NCI-H82 (cell line): ENCODE measurements around the gene SYF2.
"Not testable (repeated sequence)": the region's sequence is repeated elsewhere in the genome, so short reads cannot be mapped to it uniquely, and the experiment has no call there.

ENCODE experiments used
- DNase-seq: peaks from one replicate; lab custom pipeline; 2025; lab: John Stamatoyannopoulos, UW

Gene SYF2

DNA sequence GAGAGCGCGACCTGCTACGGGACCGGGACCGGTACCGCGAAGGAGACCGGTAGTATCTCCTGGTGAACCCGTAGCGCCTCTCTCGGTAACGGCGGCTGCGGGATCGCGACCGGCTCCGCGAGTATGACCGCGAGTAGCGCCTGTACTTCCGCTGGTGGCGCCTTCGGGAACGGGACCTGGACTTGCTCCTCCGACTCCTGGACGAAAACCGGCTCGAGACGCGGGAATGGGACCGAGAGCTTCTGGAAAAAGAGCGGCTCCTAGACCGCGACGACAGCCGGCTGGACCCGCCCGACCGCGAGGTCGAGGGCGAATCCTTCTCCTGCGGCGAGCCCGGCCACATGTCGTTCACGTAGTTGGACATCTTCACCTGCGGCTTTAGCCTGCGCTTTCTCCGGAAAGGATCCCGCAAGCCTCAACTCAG, 14.3 kb upstream of the SYF2 start:
- peak; percentile 54 for DNase-seq

DNA sequence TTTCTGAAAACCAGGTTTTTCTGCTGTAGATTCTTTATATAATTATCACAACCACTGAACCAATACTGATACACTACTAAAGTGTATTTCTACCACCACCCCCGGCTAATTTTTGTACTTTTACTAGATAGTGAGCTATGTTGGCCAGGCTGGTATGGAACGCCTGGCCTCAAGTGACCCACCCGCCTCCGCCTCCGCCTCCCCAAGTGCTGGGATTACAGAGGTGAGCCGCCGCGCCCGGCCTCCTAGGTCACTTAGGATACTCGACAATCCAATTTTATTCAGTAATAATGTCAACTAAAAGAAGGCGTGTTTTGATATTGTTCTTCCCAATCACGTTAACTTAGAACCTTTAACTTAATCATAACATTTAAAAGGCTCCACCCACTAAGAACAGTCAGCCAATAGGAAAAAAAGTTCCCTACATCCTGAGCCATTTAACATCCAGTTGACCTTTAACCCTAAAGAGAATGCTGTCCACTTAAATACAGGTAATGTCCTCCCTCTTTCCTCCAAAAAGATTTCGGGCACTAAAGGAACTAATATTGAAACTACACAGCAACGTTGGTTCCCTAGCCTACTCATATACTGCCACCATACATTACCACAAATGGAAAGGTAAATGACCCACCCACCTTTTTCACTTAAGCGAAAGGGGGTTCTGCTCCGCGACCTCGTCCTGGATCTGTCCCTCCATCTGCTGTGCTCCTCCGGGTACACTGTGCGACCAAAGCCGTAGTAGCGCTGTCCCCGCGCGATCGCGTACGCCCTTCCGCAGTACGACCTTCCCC, 13.7 kb upstream of the SYF2 start:
- peak; percentile 70 for DNase-seq

DNA sequence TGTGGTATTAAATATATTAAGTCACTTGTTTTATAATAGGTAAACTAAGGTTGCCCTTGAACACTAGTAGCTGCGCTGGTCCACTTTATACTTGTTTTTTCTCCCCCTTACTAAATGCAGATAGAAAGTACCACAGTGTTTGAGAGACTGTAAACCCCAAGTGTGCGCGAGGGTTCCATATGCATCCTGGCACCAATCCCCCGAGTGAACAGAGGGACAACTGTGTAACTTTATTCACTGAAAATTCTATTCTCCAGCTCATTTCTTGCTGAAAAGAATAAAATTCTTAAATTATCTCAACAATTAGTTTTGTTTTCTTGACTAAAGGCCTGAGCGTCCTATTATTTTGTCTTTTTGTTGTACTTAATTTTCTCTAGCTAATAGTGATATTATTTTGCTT, 13.1 kb upstream of the SYF2 start:
- no peak for DNase-seq

DNA sequence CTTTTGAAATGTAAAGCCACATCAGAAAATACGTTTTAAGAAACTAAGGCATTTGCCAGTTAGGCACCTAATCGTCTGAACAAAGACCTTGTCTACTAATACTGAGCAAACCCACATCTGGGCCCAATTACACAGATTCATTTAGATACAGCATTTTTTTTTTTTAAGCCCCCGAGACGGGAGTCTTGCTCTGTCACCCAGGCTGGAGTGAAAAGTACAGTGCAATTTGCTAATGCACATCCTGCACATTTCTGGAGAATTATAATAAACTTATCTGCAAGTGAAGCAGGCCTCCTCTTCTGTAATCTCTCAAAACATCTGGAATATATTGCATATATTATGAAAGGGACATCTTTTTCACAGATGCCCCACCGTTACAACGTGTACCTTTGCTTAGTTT, 11.6 kb upstream of the SYF2 start:
- DNase-seq: no peak

DNA sequence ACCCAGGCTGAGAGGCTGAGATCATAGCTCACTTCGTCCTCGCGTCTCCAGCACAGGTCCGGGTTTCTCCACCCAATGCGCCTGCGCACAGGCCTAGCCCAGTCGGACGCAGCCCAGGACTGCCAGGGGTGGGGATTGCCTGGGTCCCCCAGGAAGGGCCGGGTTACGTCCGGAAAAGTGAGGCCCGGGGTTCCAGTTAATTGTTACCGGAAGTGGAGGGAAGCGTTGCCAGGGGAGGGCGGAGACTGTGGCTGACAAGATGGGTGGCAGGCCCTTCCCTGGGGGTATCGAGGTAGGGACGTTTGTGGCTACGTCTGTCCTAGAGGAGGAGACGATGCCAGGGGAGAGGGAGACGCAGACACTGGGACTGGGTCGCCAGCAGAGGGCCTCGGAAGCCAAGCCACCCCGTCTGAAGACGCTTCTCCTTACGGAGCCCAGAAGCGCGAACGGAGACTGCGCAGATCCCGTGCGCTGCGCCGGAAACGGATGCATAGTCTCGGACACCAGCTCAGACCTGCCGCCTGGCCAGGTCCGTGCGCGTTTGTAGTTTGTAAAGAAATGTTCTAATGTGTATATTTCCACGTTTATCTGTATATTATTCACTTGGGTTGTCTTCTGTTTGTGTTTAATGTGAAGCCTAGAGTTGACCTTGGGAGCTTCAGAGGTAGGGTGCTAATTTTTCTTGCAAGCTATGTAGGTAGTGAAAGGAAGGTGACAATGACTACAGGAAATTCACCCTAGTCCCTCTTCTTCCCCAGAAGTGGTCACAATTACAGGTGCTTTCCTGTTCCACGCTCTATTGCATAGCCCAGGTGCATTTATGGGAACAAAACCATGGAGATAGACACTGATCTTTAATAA, 7.6 kb upstream of the SYF2 start:
- peak; percentile 96 for DNase-seq

DNA sequence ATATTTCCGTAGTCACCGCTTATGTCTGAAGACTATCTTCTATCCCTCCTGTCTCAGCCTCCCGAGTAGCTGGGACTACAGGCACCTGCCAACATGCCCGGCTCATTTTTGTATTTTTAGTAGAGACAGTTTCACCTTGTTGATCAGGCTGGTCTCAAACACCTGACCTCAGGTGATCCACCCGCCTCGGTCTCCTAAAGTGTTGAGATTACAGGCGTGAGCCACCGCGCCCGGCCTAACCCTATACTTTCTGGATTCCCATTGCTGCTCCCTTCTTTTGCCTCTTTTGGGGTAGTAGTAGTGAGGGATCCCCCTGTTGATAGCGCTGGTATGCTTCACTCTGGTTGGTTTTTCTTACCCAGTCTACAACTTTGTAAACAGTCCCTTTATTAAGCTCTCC, 5.7 kb upstream of the SYF2 start:
- DNase-seq: no peak

DNA sequence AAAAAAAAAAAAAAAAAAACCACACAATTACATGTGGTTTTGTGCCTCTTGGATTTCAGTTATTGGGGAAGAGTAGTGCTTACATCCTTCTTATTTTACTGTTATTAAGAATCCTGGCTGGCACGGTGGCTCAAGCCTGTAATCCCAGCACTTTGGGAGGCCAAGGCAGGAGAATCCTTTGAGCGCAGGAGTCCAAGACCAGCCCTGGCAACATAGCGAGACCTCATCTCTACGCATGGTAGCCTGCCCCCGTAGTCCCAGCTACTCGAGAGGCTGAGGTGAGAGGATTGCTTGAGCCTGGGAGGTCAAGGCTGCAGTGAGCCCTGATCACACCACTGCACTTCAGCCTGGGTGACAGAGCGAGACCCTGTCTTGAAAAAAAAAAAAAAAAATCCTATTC, 4.0 kb upstream of the SYF2 start:
- DNase-seq: not testable (repeated sequence)

DNA sequence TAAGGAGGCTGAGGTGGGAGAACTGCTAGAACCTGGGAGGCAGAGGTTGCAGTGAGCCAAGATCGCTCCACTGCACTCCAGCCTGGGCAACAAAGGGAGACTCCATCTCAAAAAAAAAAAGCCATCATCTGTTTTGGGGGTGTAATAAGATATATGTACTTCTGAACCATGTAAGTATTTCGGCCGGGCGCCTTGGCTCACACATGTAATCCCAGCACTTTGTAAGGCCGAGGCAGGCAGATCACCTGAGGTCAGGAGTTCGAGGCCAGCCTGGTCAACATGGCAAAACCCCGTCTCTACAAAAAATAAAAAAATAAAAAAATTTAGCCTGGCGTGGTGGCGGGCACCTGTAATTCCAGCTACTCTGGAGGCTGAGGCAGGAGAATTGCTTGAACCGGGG, 3.1 kb upstream of the SYF2 start:
- not testable (repeated sequence) for DNase-seq

DNA sequence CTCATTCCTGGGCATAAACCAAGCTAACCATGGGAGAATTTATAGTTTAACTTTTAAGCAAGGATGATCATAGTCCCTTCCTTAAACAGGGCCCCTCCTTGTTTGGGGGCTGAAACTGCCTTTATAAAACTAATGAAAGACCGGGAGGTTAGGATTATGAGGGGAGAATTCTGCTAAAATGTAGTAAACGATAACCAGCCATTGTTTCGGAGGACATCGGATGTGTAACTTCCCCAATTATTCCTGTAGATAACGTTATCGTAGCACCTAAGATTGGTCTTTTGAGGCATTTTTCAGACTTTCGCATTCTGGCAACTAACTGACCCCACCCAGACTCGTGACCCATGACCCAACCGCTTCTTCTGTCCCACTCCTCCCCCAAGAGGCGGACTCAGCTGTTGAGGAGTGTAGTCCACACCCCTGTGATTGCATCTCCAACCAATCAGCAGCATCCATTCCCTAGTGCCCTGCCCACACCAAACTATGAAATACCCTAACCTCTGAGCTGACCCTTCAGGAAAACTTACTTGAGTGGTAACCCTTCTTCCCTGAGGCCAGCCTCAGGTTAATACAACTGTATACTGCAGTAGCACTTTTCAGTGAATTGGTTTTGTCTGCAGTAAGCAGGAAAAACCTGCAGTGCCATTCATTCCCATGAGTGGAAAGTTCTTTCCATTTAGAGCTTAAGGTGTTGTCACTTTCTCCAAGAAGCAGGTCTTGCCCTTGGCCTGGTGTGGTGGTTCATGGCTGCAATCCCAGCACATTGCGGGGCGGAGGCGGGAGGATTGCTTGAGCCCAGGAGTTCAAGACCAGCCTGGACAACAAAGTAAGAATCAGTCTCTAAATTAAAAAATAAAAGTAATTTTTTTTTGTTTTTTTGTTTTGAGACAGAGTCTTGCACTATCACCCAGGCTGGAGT, 823 bp upstream of the SYF2 start:
- peak; percentile 84 for DNase-seq

DNA sequence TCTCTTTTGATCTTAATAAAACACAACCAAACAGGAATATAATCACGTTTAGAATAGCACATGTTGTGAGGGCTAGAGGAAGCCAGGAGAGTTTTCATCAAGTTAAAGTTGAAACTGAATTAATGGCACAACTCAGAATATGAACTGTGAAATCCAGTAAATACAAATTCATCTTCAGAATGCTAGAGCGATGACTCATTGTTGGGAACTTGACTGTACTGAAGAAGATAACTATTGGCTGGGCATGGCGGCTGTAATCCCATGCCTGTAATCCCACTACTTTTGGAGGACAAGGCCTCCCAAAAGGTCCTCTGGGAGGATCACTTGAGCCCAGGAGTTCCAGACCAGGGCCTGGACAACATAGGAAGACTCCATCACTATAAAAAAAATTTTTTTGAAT, 8.8 kb downstream of the SYF2 start:
- DNase-seq: no peak

DNA sequence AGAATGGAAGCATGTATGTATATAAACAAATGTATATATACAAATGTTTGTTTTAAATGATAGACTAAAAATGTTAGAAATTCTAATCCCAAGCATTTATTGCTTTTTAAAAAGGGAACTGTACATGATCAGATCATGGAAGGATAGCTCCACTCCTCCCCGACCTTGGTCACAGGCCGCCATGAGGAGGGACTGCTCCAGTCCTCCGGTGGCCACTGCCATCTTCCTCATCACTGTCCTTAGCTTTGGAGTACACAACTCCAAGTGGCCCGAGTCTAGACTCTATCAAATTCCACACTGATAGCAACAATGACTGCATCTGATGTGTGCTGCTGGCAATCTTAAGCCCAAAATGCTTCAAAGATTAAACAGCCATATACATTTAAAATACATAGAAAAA, 9.7 kb downstream of the SYF2 start:
- no peak for DNase-seq

DNA sequence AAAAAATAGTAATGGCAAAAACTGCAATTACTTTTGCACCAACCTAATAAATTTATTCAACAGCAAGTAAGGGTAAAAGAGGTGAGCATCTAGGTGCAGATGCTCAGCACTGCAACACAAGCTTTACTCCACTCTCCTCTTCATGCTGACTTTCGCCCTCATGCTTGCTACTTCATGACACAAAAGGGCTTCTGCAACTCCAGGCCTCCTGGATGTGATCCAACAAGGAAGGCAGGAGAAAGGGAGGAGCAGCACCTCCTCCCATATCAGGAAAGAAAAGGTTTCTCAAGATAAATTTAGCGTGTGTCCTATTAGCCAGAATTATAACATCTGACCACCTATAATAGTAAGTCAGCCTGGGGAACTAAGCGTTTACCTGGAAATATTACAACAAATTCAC, 11.6 kb downstream of the SYF2 start:
- no peak for DNase-seq

DNA sequence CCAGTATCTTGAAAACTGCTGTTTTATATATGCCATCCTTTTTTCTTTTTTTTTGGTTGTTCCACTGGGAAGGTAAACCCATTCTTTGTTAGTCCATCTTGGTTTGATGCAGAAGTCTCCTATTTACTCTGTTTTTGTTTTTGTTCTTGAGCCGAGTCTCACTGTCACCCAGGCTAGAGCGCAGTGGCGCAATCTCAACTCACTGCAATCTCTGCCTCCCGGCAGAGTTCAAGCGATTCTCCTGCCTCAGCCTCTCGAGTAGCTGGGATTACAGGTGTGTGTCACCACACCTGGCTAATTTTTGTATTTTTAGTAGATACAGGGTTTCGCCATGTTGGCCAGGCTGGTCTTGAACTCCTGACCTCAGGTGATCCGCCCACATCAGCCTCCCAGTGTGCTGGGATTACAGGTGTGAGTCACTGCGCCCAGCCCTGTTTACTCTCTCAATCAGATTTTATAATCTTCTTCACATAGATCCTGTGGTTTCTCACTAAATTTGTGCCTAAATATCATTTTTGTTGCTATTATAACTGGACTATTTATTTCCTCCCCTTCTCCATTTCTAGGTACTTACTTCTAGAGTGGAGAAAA, 12.5 kb downstream of the SYF2 start:
- no peak for DNase-seq

DNA sequence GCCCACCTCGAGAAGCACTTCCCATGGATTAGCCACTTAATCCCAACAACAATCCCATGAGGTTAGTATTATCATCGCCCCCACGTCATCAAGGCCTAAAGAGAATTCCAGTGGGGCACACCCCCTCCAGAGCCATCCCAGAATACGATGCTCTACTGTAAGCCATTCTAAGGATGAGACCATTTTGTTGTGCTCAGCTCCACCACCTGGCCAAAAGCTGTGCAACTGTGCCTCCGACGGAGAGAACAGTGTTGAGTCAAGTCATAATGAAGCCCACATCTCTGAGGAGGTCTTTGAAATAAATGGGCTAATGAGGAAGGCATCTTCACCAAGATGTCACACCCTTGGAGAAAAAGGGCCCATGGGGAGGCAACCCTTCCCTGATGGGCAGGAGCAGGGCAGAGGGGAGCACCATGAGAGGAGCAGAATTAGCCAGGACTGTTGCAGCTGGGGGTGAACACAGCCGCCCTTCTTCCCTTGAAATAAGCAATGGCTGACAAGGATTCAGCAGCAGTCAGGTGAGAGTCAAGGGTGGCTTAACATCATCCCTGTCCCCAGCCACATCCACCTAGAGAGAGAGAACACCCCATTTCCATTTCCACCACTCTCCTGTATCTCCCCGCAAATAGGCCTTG, 14.6 kb downstream of the SYF2 start:
- DNase-seq: peak; percentile 64

DNA sequence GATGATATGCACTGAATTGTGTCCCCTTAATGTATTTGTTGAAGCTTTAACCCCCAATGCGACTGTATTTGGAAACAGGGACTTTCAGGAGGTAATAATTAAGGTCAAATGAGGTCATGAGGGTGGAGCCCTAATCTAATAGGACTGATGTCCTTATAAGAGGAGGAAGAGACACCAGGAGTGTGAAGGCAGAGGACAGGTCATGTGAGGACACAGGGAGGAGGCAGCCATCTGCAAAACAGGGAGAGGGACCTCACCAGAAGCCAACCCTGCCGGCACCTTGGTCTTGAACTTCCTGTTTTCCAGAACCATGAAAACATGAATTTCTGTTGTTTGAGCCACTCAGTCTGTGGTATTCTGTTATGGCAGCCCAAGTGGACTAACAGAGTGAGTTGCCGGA, 15.3 kb downstream of the SYF2 start:
- peak; percentile 30 for DNase-seq

DNA sequence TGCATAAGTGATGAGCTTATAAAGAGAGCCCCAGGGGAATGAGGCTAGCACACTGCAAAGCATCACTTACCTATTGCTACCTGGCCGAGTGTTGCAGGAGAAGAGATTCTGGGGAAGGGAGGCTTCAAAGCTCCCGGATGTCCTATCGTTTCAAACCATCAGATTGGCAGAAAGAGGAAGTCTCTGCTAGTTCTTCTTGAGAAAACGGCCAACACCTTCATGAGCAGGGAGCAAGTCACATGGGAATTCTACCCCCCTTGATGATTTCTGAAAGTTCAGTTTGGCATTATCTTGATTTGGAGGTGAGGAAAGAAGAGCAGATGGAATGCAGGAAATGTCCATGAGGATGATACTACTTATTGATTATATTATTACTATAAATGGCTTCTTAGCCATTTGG, 16.2 kb downstream of the SYF2 start:
- DNase-seq: no peak

DNA sequence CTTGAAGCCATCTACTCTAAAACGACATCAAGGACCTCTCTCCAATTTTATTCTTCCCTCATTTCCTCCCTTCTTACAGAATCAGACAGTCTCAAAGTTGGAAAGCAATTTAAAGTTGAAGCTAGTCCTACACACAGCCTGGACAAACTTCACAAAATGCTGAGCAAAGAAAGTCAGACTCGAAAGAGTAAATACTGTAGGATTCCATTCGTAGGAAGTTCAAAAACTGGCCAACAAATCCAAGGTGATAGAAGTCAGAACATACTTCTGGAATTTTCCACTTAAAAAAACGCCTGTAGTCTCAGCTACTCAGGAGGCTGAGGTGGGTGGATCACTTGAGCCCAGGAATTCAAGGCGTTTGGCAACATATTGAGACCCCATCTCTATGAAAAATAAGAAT, 19.6 kb downstream of the SYF2 start:
- DNase-seq: no peak

DNA sequence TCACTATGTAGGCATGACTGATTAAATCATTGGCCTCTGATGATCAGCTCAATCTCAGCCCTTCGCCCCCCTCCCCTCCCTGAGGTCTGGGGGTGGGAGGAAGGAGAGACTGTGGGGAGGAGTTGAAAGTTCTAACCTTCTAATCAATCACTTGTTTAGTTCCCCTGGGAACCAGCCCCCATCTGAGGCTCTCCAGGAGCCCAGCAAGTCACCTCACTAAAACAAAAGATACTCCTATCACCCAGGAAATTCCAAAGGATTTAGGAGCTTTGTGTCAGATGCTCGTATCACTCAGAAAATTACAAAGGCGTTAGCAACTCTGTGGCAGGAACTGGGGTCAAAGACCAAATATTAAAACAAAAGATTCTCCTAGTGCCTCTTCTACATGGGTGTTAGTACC, 21.6 kb downstream of the SYF2 start:
- DNase-seq: no peak

DNA sequence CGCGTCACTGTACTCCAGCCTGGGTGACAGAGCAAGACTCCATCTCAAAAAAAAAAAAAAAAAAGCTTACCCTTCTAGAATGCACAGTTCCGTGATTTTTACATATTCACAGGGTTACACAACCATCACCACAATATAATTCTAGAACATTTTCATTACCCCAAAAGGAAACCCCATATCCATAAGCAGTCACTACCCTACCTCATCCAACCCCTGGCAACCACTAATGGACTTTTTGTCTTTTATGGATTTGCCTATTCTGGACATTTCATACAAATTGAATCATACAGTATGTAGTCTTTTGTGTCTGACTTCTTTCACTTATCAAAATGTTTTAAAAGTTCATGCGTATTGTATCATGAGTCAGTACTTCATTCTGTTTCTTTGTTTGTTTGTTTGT, 22.8 kb downstream of the SYF2 start:
- no peak for DNase-seq

DNA sequence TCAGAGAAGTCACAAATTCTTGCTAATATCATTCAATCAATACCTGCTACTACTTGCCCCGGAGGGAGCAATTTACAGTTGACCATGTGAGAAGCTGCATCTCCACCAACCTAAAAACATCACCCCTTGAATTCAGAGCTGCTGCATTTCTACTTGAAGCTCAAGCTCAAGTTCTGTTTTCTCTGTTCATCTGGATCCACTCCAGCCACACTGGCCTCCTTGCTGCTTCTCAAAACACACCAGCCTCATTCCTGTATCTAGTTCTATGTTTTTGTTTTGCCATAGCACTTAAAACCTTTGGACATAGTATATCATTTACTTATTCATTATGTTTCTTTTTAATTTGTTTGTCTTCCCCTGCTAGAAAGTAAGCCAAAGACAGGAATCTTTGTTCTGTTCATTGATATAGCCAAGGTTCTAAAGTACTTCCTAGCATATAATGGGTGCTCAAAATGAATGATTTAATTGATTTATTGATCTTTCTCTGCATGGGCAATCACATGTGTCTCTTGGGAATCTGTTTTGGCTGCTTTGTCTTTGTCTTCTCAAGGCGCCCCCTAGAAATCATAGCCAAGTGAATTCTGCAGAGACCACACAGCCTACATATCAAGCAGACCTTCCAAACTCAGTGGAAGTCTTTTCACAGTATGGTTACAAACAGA, 23.6 kb downstream of the SYF2 start:
- DNase-seq: no peak

DNA sequence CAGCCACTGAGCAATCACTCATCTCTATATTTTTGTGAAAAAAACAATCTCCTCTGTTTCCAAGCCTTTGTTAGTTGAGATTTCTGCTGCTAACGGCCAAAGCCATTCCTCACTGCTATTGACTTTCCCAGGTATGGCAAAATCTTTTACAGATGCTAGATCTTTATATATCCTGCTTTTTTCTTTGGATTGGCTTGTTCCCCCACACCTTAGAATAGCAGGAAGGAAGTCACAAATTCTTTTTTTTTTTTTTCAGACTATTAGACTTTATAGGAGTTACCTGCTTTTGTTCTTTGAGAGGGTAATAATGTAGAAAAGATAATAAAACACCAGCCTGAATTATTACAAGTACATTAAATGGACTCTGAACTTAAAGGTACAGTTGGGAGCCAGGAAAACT, 24.2 kb downstream of the SYF2 start:
- DNase-seq: no peak
